HG02885 (cell line): ENCODE data around the gene SERPINB4.
"Not testable (repeated sequence)": the region's sequence is repeated elsewhere in the genome, so short reads cannot be mapped to it uniquely, and the experiment has no call there.

Experiments
- ATAC-seq: cut with Tn5 transposase; IDR thresholded peaks from one replicate; pipeline ENCODE4 v1.9.1; 2021; ENCODE audit warnings: mild to moderate bottlenecking; ENCODE audit not compliant: unreplicated experiment, poor library complexity

SERPINB4 gene

DNA sequence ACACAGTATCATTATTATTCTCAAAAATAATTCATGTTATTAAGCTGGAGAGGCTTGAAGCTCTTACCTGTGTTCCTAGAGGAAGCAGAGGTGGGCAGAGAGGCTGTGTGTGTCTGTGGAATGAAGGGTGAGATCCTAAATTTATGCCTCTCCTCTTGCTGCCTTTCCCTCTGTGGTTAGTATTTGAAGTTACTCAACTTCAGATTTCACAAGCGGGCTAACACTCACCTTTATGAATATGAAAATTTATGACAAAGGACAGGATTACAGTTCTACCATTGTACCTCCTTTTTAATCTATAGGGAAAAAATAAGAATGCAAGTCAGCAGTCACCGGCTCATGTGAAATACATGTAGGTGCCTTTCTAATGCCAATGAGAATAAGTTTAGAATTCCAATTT lies at the start of gene SERPINB4:
TSS of gene SERPINB4 (minus strand) at position 115 of the 400 bp plus-strand sequence. CDS start 679 bp downstream, outside the sequence.
- ATAC-seq: not testable (repeated sequence)

- no peak for ATAC-seq
These were observed 45.0 kb upstream of the SERPINB4 start for GRCh38 chr18:63689064-63689463.

DNA sequence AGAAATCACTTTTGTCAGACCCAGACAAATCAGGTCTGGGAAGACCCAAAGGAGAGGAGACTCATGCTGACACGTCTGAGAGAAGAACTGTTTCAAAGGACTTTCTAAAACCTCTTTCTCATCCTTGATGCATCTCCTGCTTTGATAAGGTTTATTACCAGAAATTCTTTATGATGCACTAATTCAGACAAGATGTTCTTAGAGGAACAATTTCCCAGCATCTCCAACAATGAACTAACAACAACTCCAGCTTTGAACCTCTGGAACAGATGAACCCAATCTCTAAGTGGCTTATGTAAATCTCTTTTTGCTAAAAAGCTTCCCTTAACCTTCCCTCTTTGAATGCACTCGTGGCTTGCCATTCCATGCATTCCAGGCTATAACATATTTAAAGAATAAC lies 42.8 kb upstream of the SERPINB4 start:
- no peak for ATAC-seq

- no peak for ATAC-seq
These were observed 40.7 kb upstream of the SERPINB4 start for GRCh38 chr18:63684718-63685117.

DNA sequence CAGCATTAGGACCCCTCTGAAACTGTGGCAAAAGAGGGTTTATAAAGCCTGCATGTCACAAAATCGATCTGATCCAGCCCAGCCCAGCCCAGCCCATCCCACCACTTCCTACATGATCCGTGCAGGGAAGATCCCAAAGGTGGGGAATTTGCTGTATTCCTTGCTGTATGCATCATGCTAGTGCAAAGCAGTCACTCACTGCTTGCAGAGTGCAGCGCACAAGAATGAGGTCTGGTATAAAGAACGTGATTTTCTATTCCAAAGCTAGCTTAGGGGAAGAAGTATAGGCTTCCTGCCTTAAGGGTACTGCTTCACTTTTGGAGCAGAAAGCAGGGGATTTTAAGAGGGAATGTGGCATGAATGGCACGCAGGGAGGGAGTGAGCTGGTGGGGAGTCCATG lies 39.8 kb upstream of the SERPINB4 start:
- no peak for ATAC-seq

- ATAC-seq: no peak
These were observed 39.1 kb upstream of the SERPINB4 start for GRCh38 chr18:63683152-63683551.

- no peak for ATAC-seq
These were observed 37.6 kb upstream of the SERPINB4 start for GRCh38 chr18:63681449-63682340.

- ATAC-seq: no peak
These were observed 36.0 kb upstream of the SERPINB4 start for GRCh38 chr18:63679820-63680606.

DNA sequence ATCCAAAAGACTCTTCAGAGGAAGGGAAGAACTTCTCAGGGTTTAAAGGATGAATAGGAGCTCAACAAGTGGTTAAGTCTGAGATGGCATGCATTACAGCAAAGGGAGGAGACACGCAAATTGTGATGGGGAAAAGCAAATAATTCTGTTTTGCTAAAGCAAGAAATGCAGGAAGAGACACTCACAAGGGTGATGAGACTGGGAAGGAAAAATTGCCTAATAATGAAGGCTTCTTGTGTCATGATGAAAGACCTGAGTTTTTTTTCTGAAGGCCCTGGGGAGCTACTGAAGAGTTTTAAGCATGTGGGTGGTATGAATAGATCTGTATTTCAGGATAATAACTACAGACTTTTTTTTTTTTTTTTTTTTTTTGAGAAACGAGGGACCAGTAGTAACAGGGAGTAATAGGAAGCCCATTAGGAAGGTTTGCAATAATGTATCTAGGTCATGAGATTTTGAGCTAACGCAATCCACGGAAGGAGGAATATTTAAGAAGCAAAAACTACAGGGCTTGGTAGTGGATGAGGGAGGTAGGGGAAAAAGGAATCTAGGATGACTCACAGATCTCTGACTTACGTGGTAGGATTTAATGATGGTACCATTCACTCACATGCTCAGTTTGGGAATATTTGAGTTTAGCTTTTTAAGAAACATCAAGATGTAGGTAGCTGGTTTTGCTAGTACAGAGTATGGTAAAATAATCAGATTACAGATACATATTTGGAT lies 33.6 kb upstream of the SERPINB4 start:
- ATAC-seq: no peak

GRCh38 chr18:63676526-63677323 lies 32.7 kb upstream of the SERPINB4 start:
- ATAC-seq: peak; percentile 90

GRCh38 chr18:63664571-63664970 lies 20.5 kb upstream of the SERPINB4 start:
- ATAC-seq: no peak

DNA sequence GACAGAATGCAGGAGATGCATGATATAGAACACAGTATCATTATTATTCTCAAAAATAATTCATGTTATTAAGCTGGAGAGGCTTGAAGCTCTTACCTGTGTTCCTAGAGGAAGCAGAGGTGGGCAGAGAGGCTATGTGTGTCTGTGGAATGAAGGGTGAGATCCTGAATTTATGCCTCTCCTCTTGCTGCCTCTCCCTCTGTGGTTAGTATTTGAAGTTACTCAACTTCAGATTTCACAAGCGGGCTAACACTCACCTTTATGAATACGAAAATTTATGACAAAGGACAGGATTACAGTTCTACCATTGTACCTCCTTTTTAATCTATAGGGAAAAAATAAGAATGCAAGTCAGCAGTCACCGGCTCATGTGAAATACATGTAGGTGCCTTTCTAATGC lies 17.7 kb upstream of the SERPINB4 start, which contains the start of gene SERPINB3:
TSS of gene SERPINB3 (minus strand) at position 144 of the 400 bp plus-strand sequence. CDS start 677 bp downstream, outside the sequence.
- not testable (repeated sequence) for ATAC-seq

- ATAC-seq: not testable (repeated sequence)
These were observed 14.9 kb upstream of the SERPINB4 start for GRCh38 chr18:63658920-63659319.

- ATAC-seq: not testable (repeated sequence)
These were observed 6.2 kb upstream of the SERPINB4 start for GRCh38 chr18:63650271-63650670.

- no peak for ATAC-seq
These were observed 4.2 kb upstream of the SERPINB4 start for GRCh38 chr18:63648241-63648640.

DNA sequence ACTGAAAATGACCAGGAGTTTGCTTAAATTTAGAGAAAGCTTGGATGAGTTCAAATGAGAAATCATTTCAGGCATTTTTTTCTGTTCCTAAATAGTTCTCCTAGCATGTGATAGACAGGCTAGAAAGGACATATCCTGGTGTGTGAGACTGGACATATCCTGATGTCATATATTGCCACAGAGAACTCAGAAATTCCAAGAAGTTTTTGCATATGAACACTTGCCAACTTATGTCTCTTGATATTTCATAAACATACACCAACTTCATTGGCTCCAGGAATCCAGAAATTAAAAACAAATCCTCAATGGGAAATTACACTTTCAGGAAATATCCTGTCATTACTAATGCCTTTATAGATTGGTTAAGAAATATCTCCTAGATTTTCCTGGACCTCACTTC lies 2.9 kb upstream of the SERPINB4 start:
- ATAC-seq: no peak

- not testable (repeated sequence) for ATAC-seq
These were observed 638 bp upstream of the SERPINB4 start for GRCh38 chr18:63644694-63645093.

GRCh38 chr18:63642668-63643356 lies 1.2 kb downstream of the SERPINB4 start:
- ATAC-seq: not testable (repeated sequence)

GRCh38 chr18:63641157-63641680 lies 2.8 kb downstream of the SERPINB4 start:
- ATAC-seq: not testable (repeated sequence)
